Brain microvascular endothelial cell (primary cell): ENCODE results near the gene ZC3H18.

Experiments
- DNase-seq: peaks from one replicate; pipeline ENCODE4 v3.0.0-alpha.2; 2020
- H3K27ac ChIP-seq: fragments of 250-450 bp; sonication (Bioruptor Pico); 2 replicates; pipeline ENCODE4 v1.5.1; 2020; ENCODE audit warnings: mild to moderate bottlenecking, moderate library complexity
- H3K27me3 ChIP-seq: fragments of 250-450 bp; sonication (Bioruptor Pico); replicated peaks from 2 replicates; pipeline ENCODE4 v1.5.1; 2020; ENCODE audit warnings: mild to moderate bottlenecking
- H3K36me3 ChIP-seq: fragments of 250-450 bp; sonication (Bioruptor Pico); replicated peaks from 2 replicates; pipeline ENCODE4 v1.5.1; 2020; ENCODE audit warnings: mild to moderate bottlenecking
- H3K4me3 ChIP-seq: 2 replicates; pipeline ENCODE4 v1.5.1; 2011; ENCODE audit warnings: low read depth, mild to moderate bottlenecking, control low read depth, low read length, moderate library complexity
- CTCF ChIP-seq: IDR thresholded peaks from 2 replicates; pipeline ENCODE4 v1.5.1; 2011; ENCODE audit warnings: low read depth, mild to moderate bottlenecking, moderate library complexity, low read length, control low read depth, inconsistent platforms; ENCODE audit errors: missing control alignments
- in situ Hi-C: cut with HindIII; loops from 2 replicates; pipeline ENCODE4 v1.10.0; 2017; ENCODE audit warnings: low sequenced_read_pairs, low pct_ligation_motif_present

The ZC3H18 gene

GRCh38 chr16:88578446-88579313 is 8.5 kb downstream of the ZC3H18 start:
- Histone ChIP-seq H3K27ac (no peak overlapping the region), H3K4me3 (no peak overlapping the region), H3K36me3 (peaks cover 45% of the 10 kb centered on the region), H3K27me3 (no peaks in the 10 kb centered on the region)
- no peak for DNase-seq
- in situ Hi-C loops = no loop called here
- no peak for TF ChIP-seq CTCF

- Histone ChIP-seq H3K27me3 (no peaks in the 10 kb centered on the region), H3K27ac (no peak overlapping the region), H3K36me3 (peaks cover 43% of the 10 kb centered on the region), H3K4me3 (no peak overlapping the region)
- DNase-seq = no peak
- no peak for TF ChIP-seq CTCF
- in situ Hi-C loops = no loop called here
These were observed 10.2 kb downstream of the ZC3H18 start for GRCh38 chr16:88580371-88580770.

- Histone ChIP-seq H3K4me3 (no peak overlapping the region), H3K36me3 (peaks cover 43% of the 10 kb centered on the region), H3K27me3 (no peaks in the 10 kb centered on the region), H3K27ac (no peak overlapping the region)
- DNase-seq = no peak
- no peak for TF ChIP-seq CTCF
- in situ Hi-C loops = no loop called here
These were observed 10.8 kb downstream of the ZC3H18 start for GRCh38 chr16:88581033-88581432.

- Histone ChIP-seq H3K4me3 (no peak overlapping the region), H3K36me3 (peaks cover 39% of the 10 kb centered on the region), H3K27ac (no peak overlapping the region), H3K27me3 (no peaks in the 10 kb centered on the region)
- DNase-seq = no peak
- no peak for TF ChIP-seq CTCF
- in situ Hi-C loops = no loop called here
These were observed 12.8 kb downstream of the ZC3H18 start for GRCh38 chr16:88582912-88583575.

- H3K4me3 ChIP-seq = no peak overlapping the region
- no peak for DNase-seq
- in situ Hi-C loops = no loop called here
- H3K27me3 ChIP-seq = no peaks in the 10 kb centered on the region
- H3K36me3 ChIP-seq = peaks cover 42% of the 10 kb centered on the region
- no peak overlapping the region for H3K27ac ChIP-seq
- no peak for TF ChIP-seq CTCF
These were observed 14.5 kb downstream of the ZC3H18 start for GRCh38 chr16:88584676-88585075.
